ENCODE measurements around the gene GP1BA.
"Not testable (repeated sequence)": the region's sequence is repeated elsewhere in the genome, so short reads cannot be mapped to it uniquely, and the experiment has no call there.

Gene GP1BA

GRCh38 chr17:4919511-4920047, 12.5 kb upstream of the GP1BA start:
- no peak overlapping the region for H3K27ac ChIP-seq

GRCh38 chr17:4920351-4921048, 11.6 kb upstream of the GP1BA start:
- H3K27ac ChIP-seq: no peak overlapping the region
- no peak for TF ChIP-seq CTCF (IDR thresholded peaks at IDR 0.05)
- TF ChIP-seq ZFX (IDR thresholded peaks at IDR 0.05; ENCODE audit: borderline replicate concordance): no peak

More at GRCh38 chr17:4919511-4920047, 12.5 kb upstream of the GP1BA start:
- TF ChIP-seq CTCF (IDR thresholded peaks at IDR 0.05): no peak
- TF ChIP-seq ZFX (IDR thresholded peaks at IDR 0.05; ENCODE audit: borderline replicate concordance): no peak

- TF ChIP-seq CTCF (IDR thresholded peaks at IDR 0.05) (no peak), ZFX (IDR thresholded peaks at IDR 0.05; ENCODE audit: borderline replicate concordance) (no peak)
- H3K27ac ChIP-seq: no peak overlapping the region
Observed at GRCh38 chr17:4921320-4921719, 10.8 kb upstream of the GP1BA start.

- H3K27ac ChIP-seq: not testable (repeated sequence)
Observed at GRCh38 chr17:4926577-4927335, 5.3 kb upstream of the GP1BA start.

- no peak for TF ChIP-seq CTCF (IDR thresholded peaks at IDR 0.05)
- no peak for TF ChIP-seq ZFX (IDR thresholded peaks at IDR 0.05; ENCODE audit: borderline replicate concordance)
- H3K27ac ChIP-seq: no peak overlapping the region
Observed at GRCh38 chr17:4928881-4929280, 3.2 kb upstream of the GP1BA start.

GRCh38 chr17:4932756-4933155, 679 bp downstream of the GP1BA start:
- TF ChIP-seq ZFX (IDR thresholded peaks at IDR 0.05; ENCODE audit: borderline replicate concordance) (no peak), CTCF (IDR thresholded peaks at IDR 0.05) (no peak)
- no peak overlapping the region for H3K27ac ChIP-seq

GRCh38 chr17:4933646-4934045, 1.6 kb downstream of the GP1BA start:
- TF ChIP-seq ZFX (IDR thresholded peaks at IDR 0.05; ENCODE audit: borderline replicate concordance): no peak
- TF ChIP-seq CTCF (IDR thresholded peaks at IDR 0.05): no peak

More at GRCh38 chr17:4933646-4934045, 1.6 kb downstream of the GP1BA start:
- H3K27ac ChIP-seq: no peak overlapping the region
